SK-N-SH (cell line): Measurements from ENCODE around the gene CEACAM20. TPM values are rescaled to one million over a fixed set of nuclear protein-coding genes. Genes with fewer than 3 reads are reported as not detected.
A peak's percentile ranks its signal among the peaks of the same experiment; 100 is the strongest.

ENCODE experiments used
- CTCF ChIA-PET: fragments of 300-600, 350-600 bp; formaldehyde crosslinking; extraction: SDS; loops from one replicate; lab custom pipeline; 2021; lab: Yijun Ruan, JAX
- POLR2A ChIA-PET: fragments of 350-600 bp; sonication (Branson Sonifier 250); formaldehyde crosslinking; extraction: SDS; loops from one replicate; lab custom pipeline; 2020; ENCODE audit warnings: antibody characterized with exemption, inconsistent platforms; lab: Yijun Ruan, JAX
- DNase-seq: peaks from one replicate; pipeline ENCODE4 v3.0.0; 2012
- H2AFZ ChIP-seq: fragments of 200-600 bp; sonication (generic); 2 replicates; pipeline ENCODE4 v1.8.1; 2016; ENCODE audit warnings: antibody characterized with exemption, mild to moderate bottlenecking, low read depth
- H3F3A ChIP-seq: fragments of 200-600 bp; sonication (generic); replicated peaks from 2 replicates; pipeline ENCODE3; 2016; ENCODE audit warnings: antibody characterized with exemption, mild to moderate bottlenecking; ENCODE audit not compliant: insufficient read depth
- H3K27ac ChIP-seq, 2 experiments: fragments of 200-500 bp in 1 of 2; fragments of 200-600 bp in 1 of 2; sonication (Bioruptor generic) in 1 of 2; sonication (generic), shearing (Covaris generic) in 1 of 2; 2 replicates each; pipeline versions ENCODE4 v1.5.1 to v1.6.1; 2014 to 2016; ENCODE audit warnings: low read depth in 2 of 2, inconsistent platforms in 1 of 2, low read length in 1 of 2, mild to moderate bottlenecking in 1 of 2, mixed read lengths in 1 of 2
- H3K27me3 ChIP-seq: fragments of 200-600 bp; sonication (generic), shearing (Covaris generic); 2 replicates; pipeline ENCODE4 v1.6.1; 2016; ENCODE audit warnings: mixed run types; ENCODE audit not compliant: insufficient read depth
- H3K36me3 ChIP-seq, 2 experiments: fragments of 200-500 bp in 1 of 2; fragments of 200-600 bp in 1 of 2; sonication (Bioruptor generic) in 1 of 2; sonication (generic) in 1 of 2; replicated peaks in 1 of 2; 2 replicates each; pipeline versions ENCODE3 to v1.5.1; 2014 to 2016; ENCODE audit warnings: low read length in 1 of 2, mild to moderate bottlenecking in 1 of 2; ENCODE audit not compliant: insufficient read depth in 2 of 2, control insufficient read depth in 1 of 2
- H3K4me1 ChIP-seq, 2 experiments: fragments of 200-500 bp in 1 of 2; fragments of 200-600 bp in 1 of 2; sonication (Bioruptor generic) in 1 of 2; sonication (generic), shearing (Covaris generic) in 1 of 2; 2 replicates each; pipeline versions ENCODE4 v1.5.1 to v1.6.1; 2014 to 2016; ENCODE audit warnings: low read depth in 1 of 2, low read length in 1 of 2, mixed run types in 1 of 2; ENCODE audit not compliant: insufficient read depth in 2 of 2, control insufficient read depth in 1 of 2
- H3K4me2 ChIP-seq: fragments of 200-600 bp; sonication (generic), shearing (Covaris generic); 2 replicates; pipeline ENCODE4 v1.6.1; 2017; ENCODE audit warnings: mixed run types
- H3K4me3 ChIP-seq, 2 experiments: fragments of 200-500 bp in 1 of 2; fragments of 200-600 bp in 1 of 2; sonication (Bioruptor generic) in 1 of 2; sonication (generic), shearing (Covaris generic) in 1 of 2; 2 replicates each; pipeline versions ENCODE4 v1.5.1 to v1.8.1; 2014 to 2016; ENCODE audit warnings: low read depth in 2 of 2, inconsistent platforms in 1 of 2, low read length in 1 of 2, mild to moderate bottlenecking in 1 of 2, mixed read lengths in 1 of 2, moderate library complexity in 1 of 2
- H3K79me2 ChIP-seq: fragments of 200-600 bp; sonication (generic); 2 replicates; pipeline ENCODE4 v1.8.1; 2017; ENCODE audit warnings: mild to moderate bottlenecking; ENCODE audit not compliant: insufficient read depth
- H3K9ac ChIP-seq: fragments of 200-600 bp; sonication (generic); 2 replicates; pipeline ENCODE4 v1.6.1; 2017; ENCODE audit warnings: mixed run types
- H3K9me2 ChIP-seq: fragments of 200-600 bp; sonication (generic); 2 replicates; pipeline ENCODE4 v1.6.1; 2017; ENCODE audit warnings: mixed run types
- H3K9me3 ChIP-seq: fragments of 200-600 bp; sonication (generic); 2 replicates; pipeline ENCODE4 v1.6.1; 2017; ENCODE audit warnings: mixed run types, mild to moderate bottlenecking, moderate library complexity
- H4K20me1 ChIP-seq: fragments of 200-600 bp; sonication (generic); 2 replicates; pipeline ENCODE4 v1.6.1; 2017; ENCODE audit warnings: mild to moderate bottlenecking, mixed run types; ENCODE audit not compliant: insufficient read depth
- ELF1 ChIP-seq: IDR thresholded peaks from 2 replicates; pipeline ENCODE4 v1.4.0; 2012
- EZH2phosphoT487 ChIP-seq: fragments of 200-600 bp; sonication (generic); IDR thresholded peaks from 2 replicates; pipeline ENCODE4 v1.6.1; 2017; ENCODE audit warnings: low read depth, mixed run types, mild to moderate bottlenecking, antibody characterized with exemption, moderate library complexity, borderline replicate concordance
- FOSL2 ChIP-seq: IDR thresholded peaks from 2 replicates; pipeline ENCODE4 v1.4.0; 2012; ENCODE audit warnings: low read depth, mild to moderate bottlenecking, moderate library complexity, borderline replicate concordance
- FOXJ3 ChIP-seq: sonication (generic); formaldehyde crosslinking; IDR thresholded peaks from 2 replicates; pipeline ENCODE4 v1.5.1; 2020; ENCODE audit warnings: mild to moderate bottlenecking, missing genetic modification reagents
- IRF3 ChIP-seq: fragments of 150-350 bp; IDR thresholded peaks from 2 replicates; pipeline ENCODE4 v1.6.1; 2016; ENCODE audit warnings: mild to moderate bottlenecking, low read depth, low read length
- JUND ChIP-seq: IDR thresholded peaks from 2 replicates; pipeline ENCODE4 v1.4.0; 2012
- MEF2A ChIP-seq: IDR thresholded peaks from 2 replicates; pipeline ENCODE4 v1.4.0; 2012; ENCODE audit warnings: low read depth, borderline replicate concordance
- MXI1 ChIP-seq: IDR thresholded peaks from 2 replicates; pipeline ENCODE4 v1.6.1; 2012; ENCODE audit warnings: mild to moderate bottlenecking, low read depth, low read length, improper control_type of control experiment
- NFIC ChIP-seq: IDR thresholded peaks from 2 replicates; pipeline ENCODE4 v1.4.0; 2012; ENCODE audit warnings: borderline replicate concordance
- RAD21 ChIP-seq: IDR thresholded peaks from 2 replicates; pipeline ENCODE4 v1.6.1; 2012; ENCODE audit warnings: mild to moderate bottlenecking, low read length
- RFX5 ChIP-seq: IDR thresholded peaks from 2 replicates; pipeline ENCODE4 v1.6.1; 2012; ENCODE audit warnings: mild to moderate bottlenecking, improper control_type of control experiment, low read length
- SMC3 ChIP-seq: IDR thresholded peaks from 2 replicates; pipeline ENCODE4 v1.6.1; 2012; ENCODE audit warnings: low read depth, low read length, improper control_type of control experiment
- TCF12 ChIP-seq: IDR thresholded peaks from 2 replicates; pipeline ENCODE4 v1.4.0; 2012
- TEAD4 ChIP-seq: IDR thresholded peaks from 2 replicates; pipeline ENCODE4 v1.4.0; 2012; ENCODE audit warnings: mild to moderate bottlenecking, borderline replicate concordance; ENCODE audit not compliant: insufficient read depth
- WGBS: methylation state at CpG from one replicate; pipeline ENCODE4 v1.1.6; 2017; ENCODE audit warnings: low lambda C conversion rate; 5-methylcytosine and 5-hydroxymethylcytosine counted together
- polyA plus RNA-seq, 3 experiments: library from polyadenylated mRNA; depleted of rRNA; stranded (reverse); fragments of >200 nt; gene quantifications; 2 replicates each; pipeline ENCODE4 v1.2.3, GENCODE V29; 2012
- TF ChIP-seq, protein P1 (sequence below): fragments of 200-600 bp; sonication (generic); IDR thresholded peaks from 2 replicates; pipeline ENCODE4 v1.6.1; 2017; ENCODE audit warnings: antibody characterized with exemption, mild to moderate bottlenecking, moderate library complexity
- TF ChIP-seq, protein P2 (sequence below): fragments of 150-350 bp; IDR thresholded peaks from 2 replicates; pipeline ENCODE4 v1.6.1; 2017; ENCODE audit warnings: antibody characterized with exemption, low read length, low read depth, borderline replicate concordance
- TF ChIP-seq, protein P3 (sequence below): IDR thresholded peaks from 2 replicates; pipeline ENCODE4 v1.6.1; 2012; ENCODE audit warnings: mild to moderate bottlenecking, low read depth, low read length, moderate library complexity
- TF ChIP-seq, protein P4 (sequence below): IDR thresholded peaks from 2 replicates; pipeline ENCODE4; 2012

The CEACAM20 gene
- polyA plus RNA-seq, 1 of the 3 experiments (the other 2 are of a cell fraction) = not detected

DNA sequence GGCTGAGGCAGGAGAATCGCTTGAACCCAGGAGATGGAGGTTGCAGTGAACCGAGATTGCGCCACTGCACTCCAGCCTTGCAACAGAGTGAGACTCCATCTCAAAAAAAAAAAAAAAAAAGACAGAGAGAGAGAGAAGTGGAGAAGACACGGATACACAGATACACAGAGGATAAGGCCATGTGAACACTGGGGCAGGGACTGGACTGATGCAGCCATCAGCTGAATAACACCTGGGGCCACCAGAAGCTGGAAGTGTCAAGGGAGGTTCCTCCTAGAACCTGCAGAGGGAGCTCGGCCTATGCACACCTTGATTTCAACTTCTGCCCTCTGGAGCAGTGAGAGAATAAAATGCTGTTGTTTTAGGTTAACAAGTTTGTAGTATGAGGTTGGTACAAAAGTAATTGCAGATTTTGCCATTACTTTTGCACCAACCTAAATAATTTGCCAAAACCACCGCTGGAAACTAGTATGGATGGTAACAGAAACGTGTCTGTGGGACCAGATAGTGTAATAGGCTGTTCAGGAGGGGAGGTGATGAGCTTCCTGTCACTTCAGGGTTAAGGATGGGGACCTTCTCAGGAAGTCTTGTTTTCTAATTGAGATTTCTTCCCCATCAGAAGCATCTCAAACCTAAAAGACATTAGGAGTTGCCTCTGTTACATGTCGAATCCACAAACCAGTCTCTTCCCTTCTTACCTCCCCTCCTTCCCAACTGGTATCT lies 47.5 kb upstream of the CEACAM20 start:
- H3F3A ChIP-seq = peaks cover 6% of the 10 kb centered on the region
- WGBS = 37% methylated on average over 8 of the region's 8 CpGs
- no peaks in the 10 kb centered on the region for H3K9me2 ChIP-seq
- no peaks in the 10 kb centered on the region for H3K4me1 ChIP-seq
- no peaks in the 10 kb centered on the region for H3K9me3 ChIP-seq
- ChIA-PET CTCF (interaction anchor here (0.7 to 3.3 kb wide), 9 partner anchors 11 to 195 kb away, joined by 3 to 16 read pairs (median 3); no protein-coding TSS in a partner anchor), POLR2A (no interaction called here)
- peak; percentile 32 for DNase-seq
- H2AFZ ChIP-seq = no peak overlapping the region
- TF ChIP-seq SMC3 = peak; percentile 47
- no peak for TF ChIP-seq MXI1
- TF ChIP-seq, protein P1, sequence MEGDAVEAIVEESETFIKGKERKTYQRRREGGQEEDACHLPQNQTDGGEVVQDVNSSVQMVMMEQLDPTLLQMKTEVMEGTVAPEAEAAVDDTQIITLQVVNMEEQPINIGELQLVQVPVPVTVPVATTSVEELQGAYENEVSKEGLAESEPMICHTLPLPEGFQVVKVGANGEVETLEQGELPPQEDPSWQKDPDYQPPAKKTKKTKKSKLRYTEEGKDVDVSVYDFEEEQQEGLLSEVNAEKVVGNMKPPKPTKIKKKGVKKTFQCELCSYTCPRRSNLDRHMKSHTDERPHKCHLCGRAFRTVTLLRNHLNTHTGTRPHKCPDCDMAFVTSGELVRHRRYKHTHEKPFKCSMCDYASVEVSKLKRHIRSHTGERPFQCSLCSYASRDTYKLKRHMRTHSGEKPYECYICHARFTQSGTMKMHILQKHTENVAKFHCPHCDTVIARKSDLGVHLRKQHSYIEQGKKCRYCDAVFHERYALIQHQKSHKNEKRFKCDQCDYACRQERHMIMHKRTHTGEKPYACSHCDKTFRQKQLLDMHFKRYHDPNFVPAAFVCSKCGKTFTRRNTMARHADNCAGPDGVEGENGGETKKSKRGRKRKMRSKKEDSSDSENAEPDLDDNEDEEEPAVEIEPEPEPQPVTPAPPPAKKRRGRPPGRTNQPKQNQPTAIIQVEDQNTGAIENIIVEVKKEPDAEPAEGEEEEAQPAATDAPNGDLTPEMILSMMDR = peak; percentile 68
- peak; percentile 65 for TF ChIP-seq RAD21
- no peak for TF ChIP-seq RFX5
- TF ChIP-seq, all 33 proteins: peak for 3
- no peak overlapping the region for H3K9ac ChIP-seq
- no peaks in the 10 kb centered on the region for H3K27me3 ChIP-seq
- no peaks in the 10 kb centered on the region for H4K20me1 ChIP-seq
- no peak overlapping the region for H3K27ac ChIP-seq
- H3K36me3 ChIP-seq = no peaks in the 10 kb centered on the region
- H3K4me2 ChIP-seq = no peak overlapping the region
- no peak overlapping the region; a peak in 1 of 4 replicates for H3K4me3 ChIP-seq
- H3K79me2 ChIP-seq = no peaks in the 10 kb centered on the region

DNA sequence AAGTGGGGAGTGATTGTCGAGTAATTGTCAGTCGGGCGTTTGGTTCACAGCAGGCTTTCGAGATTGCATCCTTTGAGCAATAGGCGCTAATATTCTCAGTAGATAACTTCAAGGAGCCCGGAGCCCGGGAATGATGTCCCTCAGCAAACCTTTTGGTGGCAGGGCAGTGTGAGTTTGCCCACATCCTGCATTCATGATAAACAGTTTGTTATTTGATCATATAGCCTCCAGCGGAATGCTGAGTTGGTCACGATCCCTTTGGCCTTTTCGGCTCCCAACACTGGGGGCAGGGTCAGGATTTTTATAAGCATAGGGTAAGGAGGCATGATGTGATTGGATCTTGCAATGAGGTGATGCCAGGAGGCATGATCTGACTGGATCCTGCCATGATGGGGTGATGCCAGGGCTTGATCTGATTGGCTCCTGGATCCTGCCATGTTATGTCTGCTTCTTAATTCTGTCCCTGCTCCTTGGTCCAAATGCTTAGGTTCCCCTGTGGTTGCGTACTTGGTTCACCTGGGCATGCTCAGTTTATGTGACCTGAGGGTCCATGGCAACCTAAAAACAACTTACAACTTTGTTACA lies 45.7 kb upstream of the CEACAM20 start:
- Histone ChIP-seq H3F3A (peaks cover 6% of the 10 kb centered on the region), H3K4me3 (no peak overlapping the region), H3K9ac (no peak overlapping the region), H3K9me2 (no peaks in the 10 kb centered on the region), H3K27ac (no peak overlapping the region), H2AFZ (no peak overlapping the region), H4K20me1 (no peaks in the 10 kb centered on the region), H3K79me2 (no peaks in the 10 kb centered on the region), H3K4me2 (no peak overlapping the region), H3K9me3 (no peaks in the 10 kb centered on the region), H3K4me1 (no peaks in the 10 kb centered on the region), H3K27me3 (0 out of 2 replicates have a peak, but pooled peaks cover 2% of the 10 kb centered on the region), H3K36me3 (no peaks in the 10 kb centered on the region)
- no peak for DNase-seq
- 56% methylated on average over 10 of the region's 11 CpGs for WGBS
- CTCF ChIA-PET = interaction anchor here (3.0 kb wide), 1 partner anchor 82 kb away, joined by 13 read pairs; no protein-coding TSS in a partner anchor
- POLR2A ChIA-PET = no interaction called here
- no peak for TF ChIP-seq MEF2A
- TF ChIP-seq IRF3 = no peak
- no peak for TF ChIP-seq TEAD4
- TF ChIP-seq, protein P2, sequence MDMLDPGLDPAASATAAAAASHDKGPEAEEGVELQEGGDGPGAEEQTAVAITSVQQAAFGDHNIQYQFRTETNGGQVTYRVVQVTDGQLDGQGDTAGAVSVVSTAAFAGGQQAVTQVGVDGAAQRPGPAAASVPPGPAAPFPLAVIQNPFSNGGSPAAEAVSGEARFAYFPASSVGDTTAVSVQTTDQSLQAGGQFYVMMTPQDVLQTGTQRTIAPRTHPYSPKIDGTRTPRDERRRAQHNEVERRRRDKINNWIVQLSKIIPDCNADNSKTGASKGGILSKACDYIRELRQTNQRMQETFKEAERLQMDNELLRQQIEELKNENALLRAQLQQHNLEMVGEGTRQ = no peak
- TF ChIP-seq EZH2phosphoT487 = no peak
- TF ChIP-seq JUND = no peak
- TF ChIP-seq NFIC = no peak
- TF ChIP-seq, protein P3, sequence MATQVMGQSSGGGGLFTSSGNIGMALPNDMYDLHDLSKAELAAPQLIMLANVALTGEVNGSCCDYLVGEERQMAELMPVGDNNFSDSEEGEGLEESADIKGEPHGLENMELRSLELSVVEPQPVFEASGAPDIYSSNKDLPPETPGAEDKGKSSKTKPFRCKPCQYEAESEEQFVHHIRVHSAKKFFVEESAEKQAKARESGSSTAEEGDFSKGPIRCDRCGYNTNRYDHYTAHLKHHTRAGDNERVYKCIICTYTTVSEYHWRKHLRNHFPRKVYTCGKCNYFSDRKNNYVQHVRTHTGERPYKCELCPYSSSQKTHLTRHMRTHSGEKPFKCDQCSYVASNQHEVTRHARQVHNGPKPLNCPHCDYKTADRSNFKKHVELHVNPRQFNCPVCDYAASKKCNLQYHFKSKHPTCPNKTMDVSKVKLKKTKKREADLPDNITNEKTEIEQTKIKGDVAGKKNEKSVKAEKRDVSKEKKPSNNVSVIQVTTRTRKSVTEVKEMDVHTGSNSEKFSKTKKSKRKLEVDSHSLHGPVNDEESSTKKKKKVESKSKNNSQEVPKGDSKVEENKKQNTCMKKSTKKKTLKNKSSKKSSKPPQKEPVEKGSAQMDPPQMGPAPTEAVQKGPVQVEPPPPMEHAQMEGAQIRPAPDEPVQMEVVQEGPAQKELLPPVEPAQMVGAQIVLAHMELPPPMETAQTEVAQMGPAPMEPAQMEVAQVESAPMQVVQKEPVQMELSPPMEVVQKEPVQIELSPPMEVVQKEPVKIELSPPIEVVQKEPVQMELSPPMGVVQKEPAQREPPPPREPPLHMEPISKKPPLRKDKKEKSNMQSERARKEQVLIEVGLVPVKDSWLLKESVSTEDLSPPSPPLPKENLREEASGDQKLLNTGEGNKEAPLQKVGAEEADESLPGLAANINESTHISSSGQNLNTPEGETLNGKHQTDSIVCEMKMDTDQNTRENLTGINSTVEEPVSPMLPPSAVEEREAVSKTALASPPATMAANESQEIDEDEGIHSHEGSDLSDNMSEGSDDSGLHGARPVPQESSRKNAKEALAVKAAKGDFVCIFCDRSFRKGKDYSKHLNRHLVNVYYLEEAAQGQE = no peak
- TF ChIP-seq RFX5 = no peak
- TF ChIP-seq, protein P4, sequence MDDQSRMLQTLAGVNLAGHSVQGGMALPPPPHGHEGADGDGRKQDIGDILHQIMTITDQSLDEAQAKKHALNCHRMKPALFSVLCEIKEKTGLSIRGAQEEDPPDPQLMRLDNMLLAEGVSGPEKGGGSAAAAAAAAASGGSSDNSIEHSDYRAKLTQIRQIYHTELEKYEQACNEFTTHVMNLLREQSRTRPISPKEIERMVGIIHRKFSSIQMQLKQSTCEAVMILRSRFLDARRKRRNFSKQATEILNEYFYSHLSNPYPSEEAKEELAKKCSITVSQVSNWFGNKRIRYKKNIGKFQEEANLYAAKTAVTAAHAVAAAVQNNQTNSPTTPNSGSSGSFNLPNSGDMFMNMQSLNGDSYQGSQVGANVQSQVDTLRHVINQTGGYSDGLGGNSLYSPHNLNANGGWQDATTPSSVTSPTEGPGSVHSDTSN = no peak
- no peak for TF ChIP-seq TCF12
- TF ChIP-seq ELF1 = no peak
- TF ChIP-seq FOSL2 = no peak
- no peak for TF ChIP-seq FOXJ3 (CRISPR knock-in tag)
